GM19452 (cell line): ENCODE results near the gene TTC31.
"Not testable (repeated sequence)": the region's sequence is repeated elsewhere in the genome, so short reads cannot be mapped to it uniquely, and the experiment has no call there.

Source experiments
- ATAC-seq: cut with Tn5 transposase; IDR thresholded peaks from one replicate; pipeline ENCODE4 v1.9.1; 2021; ENCODE audit not compliant: unreplicated experiment

Gene TTC31

DNA sequence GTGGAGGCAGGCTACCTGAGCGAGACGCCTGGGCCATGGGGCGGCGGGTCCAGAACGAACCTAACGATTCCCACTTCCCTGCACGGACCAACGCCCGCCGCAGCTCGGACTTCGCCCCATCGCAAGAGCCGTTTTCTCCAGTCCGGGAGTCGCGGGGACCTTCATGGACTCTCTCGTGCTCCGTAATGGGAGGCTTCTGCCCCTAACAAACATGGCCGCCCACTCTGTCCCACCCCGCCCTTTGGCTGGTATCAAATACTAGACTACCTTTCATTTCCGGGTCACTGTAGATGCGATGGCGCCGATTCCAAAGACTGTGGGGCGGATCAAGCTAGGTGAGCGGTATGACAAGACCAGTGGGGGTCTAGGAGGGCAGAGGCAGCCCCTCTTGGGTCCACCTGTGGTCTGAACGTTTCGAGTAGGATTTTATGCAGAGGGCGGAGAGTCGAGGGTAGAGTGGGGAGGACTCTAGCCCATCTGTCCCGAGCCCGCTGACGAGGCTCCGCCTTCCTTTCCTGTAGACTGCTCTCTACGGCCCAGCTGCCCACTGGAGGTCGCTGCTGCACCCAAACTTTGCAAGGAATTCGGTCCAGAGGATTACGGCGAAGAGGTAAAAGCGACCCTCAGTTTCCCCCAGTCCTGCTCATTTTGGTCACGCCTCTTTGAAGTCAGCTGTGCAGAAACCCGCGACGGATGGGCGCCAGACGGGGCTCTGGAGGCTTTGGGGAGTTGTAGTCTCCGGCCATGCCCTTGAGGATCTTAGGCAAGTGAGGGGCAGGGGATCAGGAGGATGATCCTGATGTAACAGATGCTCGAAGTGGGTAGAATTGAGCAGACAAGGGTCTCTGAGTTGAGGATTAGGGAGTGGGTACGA is at the start of gene TTC31, which contains the start of gene CCDC142:
TSS of gene TTC31 (plus strand) at position 281 of the 874 bp plus-strand sequence. CDS start at position 296, 15 bp downstream.
TSS of gene CCDC142 (minus strand) at position 198 of the 874 bp plus-strand sequence. CDS start at position 37, 161 bp downstream.
- ATAC-seq: peak; percentile 91

DNA sequence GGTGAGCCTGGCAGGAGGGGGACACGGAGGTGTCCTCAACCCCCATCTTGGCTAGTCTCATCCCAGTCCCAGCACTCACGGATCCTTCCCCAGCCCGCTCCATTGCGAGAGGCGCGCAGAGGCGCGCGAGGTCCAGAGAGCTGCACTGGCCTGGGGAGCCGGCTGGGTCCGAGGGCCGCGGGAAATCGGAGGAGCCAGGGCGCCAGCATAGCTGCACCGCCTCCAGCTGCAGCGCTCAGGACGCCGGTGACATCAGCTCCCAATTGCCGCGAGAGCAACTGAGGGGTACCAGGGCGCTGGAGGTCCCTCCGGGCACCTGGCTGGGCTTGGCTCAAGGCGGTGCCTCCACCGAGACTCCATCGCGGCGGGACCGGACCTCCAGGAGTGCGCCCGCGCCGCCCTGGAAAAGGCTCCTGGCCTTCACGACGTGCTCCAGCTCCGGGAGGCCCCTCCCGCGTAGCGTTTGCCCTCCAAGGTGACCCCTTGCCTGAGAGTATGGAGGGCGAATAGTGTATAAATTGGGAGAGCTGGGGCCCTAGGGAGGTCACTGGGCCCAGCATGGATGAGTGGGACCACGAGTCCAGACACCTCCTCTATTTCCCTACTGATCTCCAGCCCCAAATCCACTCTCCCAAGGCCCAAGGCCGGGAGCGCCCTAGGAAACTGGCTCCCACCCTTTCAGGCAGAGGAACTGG is 46.6 kb upstream of the TTC31 start:
- ATAC-seq: no peak

DNA sequence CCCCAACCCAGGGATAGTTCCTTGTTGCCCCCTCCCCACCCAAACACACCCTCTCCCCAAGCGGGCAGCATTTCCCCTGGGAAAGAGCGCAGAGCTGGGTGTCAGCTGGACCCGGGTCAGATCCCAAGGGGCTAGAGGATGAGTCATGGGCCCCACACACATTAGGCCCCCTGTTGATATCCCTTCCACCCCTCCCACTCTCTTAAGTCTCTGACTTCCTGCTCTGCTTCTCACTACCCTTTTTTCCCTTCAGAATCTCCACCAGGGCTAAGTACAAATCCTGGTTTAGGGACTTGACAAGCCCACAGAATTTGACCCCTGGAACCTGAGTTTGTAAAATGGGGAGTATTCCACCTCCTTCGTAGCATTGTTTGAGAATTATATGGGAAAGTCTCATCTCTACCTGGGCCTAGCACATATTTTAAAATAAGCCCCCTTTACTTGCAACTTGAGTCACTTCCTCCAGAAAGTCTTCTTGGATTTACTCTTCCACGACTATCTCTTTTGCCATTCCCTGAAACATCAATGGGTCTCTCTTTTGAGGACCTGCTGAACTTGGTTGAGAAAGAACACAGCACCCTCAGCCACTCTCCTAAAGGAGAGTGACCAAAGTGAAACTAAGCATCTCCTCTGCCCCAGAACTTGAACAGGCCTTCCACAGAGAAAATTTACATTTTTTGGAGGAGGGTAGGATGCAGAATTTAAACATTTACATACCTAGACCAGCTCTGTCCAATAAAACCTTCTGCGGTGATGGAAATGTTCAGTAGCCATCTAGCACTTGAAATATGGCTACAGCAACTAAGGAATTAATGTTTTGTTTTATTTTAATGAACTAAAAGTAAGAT is 45.8 kb upstream of the TTC31 start:
- no peak for ATAC-seq

DNA sequence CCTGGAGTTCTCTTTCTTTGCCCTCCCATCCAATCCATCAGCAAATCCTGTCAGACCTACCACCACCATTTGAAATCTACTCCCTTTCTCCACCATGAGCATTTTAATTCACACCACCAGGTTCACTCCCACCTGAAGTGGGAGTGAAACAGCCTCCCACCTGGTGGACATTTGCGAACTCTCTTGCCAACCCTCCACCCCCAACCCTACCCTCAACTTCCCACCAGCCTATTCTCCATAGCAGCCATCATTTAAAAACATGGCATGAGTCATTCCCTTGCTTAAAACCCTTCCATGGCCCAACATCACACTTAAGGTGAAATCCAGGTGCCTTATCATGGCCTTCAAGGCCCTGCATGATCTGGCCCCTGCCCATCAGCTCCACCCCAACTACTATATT is 44.6 kb upstream of the TTC31 start:
- no peak for ATAC-seq

DNA sequence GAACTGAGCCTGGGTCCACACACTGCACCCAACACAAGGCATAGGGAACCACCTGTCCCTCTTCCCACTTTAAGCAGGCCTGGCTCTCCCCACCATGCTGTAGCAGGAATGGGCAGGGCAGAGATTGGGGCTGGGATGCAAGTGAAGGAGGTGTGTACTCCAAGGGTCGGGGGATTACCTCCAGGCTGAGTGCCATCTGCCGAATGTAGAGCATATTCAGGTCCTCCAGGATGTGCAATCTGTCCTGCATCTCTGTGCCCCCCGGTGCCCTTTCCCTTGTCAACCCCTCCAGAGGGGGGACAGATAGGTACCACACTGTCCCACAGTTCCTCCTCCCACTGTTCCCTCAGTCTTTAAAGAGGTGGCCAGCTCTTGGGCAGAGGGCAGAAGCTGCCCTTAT is 43.5 kb upstream of the TTC31 start:
- no peak for ATAC-seq

DNA sequence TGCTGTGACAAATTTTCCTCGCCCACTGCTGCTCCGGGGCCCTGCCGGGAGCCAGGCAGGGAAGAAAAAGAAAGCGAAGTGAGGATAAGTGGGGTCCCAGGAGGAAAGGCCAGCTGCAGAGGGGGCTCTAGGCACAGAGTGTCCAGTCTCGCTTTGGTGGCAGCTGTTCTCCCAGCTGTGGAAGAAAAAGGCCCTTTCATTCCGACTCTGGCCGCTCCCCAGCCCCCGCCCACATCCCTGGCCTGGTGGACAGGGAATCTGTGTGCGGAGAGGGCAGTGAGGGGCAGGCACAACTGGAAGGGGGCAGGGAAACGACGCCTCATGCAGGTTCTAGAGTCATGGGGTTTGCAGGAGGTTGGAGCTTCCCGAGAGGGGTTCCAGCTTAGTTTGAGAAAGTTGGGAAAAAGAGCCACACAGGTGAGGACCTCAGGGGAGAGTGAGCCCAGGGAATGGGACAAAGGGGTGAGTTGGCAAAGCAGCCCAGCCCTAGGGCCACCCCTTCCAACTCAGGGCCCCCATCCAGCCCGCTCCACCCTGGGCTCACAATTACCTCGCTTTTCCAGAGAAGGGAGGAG is 43.0 kb upstream of the TTC31 start:
- no peak for ATAC-seq

DNA sequence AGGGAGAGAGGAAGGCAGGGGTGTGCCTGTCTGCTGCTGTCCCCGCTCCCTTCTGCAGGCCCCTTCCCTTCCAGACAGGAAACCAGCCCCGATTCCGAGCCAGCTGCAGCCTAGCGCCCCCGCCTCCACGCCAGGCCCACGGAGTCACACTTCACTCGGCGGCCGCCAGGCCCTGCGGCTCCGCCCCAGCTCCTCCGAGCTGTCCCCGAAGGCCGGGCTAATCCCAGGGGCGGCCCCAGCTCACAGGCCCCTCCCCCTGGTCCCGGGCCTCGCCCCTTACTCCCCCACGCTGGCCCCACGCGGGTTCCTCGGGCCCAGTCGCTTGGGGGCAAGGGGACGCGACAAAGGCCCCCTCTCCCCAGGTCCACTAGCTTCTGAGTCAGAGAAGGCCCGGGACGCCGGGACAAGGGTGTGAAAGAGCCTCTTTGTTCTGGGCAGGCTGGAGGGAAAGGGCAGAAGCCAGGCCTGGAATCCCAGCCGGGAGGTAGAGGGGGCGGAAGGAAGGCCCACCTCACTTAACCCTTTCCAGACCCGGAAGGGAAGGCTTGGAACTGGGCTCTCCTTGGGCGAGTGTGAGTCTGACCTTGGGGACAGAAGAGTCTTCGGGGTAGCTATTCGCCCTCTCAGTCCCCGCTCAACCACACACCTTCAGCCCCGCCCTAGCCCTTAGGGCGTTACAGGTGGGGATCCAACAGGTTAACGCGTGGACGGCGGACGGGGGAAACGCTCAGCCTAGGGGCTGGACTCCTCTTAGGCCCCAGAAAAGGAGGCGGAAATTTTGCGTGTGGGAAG is 42.3 kb upstream of the TTC31 start:
- peak; percentile 87 for ATAC-seq

DNA sequence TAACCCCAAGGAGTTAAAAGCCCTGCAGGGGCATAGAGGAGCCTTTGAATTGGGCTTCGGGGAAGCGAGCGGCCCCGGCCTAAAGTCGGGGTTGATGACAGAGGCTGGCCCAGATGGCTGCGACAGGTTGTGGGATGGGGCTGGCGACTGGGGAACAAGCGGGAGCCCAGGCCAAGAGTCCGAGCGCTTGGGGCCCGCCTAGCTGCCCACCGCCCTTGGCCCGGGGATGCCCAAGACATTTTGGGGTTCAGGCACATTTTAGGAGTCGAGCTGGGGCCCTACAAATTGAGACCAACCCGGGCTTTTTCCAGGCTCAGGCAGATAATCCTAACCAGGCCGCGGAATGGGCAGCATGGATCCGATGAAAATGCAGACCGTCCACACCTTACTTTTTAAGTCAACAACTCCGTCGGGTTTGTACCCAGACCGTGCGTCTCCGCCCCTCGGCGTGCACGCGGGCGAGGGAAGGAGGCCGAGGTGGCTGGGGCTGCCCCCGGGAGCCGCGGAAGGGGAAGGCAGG is 41.7 kb upstream of the TTC31 start:
- ATAC-seq: no peak

DNA sequence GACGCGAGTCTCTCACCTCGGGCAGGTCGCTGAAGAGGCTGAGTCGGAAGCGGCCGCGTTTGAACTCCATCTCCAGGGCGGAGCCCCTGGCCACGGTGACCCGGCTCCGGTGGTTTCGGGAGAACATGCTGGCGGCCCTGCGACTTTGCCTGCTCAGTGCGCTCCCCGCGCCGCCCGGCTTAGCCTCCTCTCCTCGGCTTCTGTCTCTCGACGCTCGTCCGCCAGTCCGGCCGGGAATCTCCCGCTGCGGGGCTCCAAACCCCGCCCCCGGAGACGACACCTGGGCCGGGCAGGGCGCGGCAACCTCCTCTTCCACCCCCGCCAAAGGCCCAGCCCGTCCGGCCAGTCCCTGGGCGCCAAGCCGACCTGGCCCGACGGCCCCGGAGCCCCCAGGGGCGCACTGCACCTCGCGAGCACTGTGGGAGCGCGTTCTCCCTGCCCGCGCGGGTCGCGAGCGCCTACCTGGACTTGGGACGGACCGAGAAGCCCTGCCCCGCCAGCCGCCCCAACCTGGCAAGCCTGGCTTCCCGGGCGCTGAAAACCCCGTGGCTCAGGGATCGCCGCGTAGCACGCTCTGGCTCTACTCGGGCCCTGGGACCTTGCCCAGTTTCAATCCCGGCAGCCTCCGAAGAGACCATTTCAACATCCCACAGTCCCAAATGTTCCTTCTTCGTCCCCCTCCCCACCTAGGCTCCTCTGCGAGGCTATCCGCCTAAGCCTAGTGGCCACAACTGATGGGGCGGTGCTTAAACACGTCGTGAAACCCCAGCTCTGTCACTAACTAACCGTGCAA is 41.0 kb upstream of the TTC31 start, which contains the start of gene RTKN:
TSS of gene RTKN (minus strand) at position 248 of the 793 bp plus-strand sequence. CDS start at position 127, 121 bp downstream.
- ATAC-seq: no peak

DNA sequence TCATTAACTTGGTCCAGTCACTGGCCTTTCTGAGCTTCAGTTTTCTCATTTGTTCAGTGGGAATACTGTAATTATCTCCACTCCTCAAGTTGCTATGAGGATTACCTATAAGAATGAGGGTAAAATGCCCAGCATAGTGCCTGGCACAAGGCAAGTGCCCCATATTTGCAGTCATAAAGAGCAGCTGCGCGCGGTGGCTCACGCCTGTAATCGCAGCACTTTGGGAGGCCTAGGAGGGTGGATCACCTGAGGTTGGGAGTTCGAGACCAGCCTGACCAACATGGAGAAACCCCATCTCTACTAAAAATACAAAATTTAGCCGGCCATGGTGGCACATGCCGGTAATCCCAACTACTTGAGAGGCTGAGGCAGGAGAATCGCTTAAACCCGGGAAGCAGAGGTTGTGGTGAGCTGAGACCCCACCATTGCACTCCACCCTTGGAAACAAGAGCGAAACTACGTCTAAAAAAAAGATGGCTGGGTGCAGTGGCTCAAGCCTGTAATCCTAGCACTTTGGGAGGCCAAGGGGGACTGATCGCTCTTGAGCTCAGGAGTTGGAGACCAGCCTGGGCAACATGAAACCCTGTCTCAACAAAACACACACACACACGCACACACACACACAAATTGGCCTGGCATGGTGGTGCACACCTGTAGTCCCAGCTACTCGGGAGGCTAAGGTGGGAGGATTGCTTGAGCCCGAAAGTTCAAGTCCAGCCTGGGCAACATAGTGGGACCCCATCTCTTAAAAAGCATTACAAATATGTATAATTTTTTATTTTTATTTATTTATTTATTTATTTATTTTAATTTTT is 40.2 kb upstream of the TTC31 start:
- not testable (repeated sequence) for ATAC-seq

DNA sequence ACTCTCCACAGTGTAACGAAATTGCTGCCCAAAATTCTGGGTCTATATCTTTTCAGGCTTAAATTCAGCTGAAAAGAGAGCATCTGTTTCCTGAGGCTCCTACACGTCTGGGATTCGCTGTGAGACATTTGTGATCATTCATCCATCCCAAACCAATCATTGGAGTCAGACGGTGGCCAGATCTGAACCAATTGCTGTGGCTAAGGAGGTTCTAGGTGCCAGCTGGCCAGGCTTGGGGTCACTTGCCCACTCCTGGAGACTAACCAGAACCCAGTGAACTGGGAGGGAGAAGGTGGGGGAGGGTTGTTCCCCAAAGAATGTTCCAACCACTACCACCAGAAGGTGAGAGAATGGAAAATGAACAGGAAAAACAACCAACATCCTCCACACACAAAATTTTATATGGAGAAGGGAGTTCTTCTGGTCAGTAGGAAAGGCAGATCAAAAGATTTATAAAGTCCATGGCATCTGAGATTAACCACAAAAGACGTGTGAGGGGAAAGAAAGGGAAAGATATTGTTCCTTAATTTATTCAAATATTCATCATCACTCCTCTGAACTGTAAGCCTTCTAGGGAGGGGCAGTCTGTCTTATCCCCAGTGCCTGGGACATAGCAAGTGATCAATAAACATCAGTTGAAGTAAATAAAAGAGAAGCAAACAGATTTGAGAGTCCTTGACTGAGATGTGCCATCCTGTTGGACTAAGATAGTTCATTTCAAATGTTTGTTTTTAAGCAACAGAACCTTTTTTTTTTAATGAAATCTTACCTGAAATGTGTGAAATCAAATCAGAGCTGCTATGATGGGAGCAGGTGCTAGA is 38.2 kb upstream of the TTC31 start:
- ATAC-seq: no peak

DNA sequence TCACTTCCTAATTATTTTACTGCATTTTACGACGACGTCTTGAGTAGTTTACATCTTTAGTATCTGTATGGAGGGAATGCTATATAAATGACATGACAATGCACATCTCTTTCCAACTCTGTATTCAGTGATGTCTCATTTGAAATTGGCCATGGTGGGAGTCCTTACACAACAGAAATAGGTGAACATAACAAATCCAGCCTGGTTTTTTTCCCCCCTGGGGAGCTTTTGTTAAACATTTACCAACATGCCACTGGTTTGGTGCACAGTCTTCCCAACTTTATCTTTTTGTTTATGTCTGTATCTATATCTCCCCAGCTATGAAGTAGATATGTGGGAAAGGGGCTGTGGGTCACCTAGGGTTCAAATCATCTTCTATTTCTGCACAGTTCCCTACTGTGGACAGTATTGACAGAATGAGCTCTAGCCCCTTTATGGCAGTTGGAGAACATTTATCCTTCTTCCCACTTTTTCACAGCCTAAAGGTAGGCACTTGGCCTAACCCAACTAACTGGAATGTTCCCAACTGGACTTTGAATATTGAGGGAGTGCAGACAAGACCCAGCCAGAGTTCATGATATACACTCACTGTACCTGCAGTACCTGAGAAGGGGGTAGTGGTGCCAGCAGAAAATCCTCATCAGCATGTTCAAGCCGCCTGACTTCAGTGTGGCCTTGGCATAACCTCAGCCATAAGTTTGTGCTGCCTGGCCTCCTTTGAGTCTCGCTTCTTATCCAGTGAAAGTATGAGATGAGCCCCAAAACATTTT is 35.5 kb upstream of the TTC31 start:
- ATAC-seq: no peak

DNA sequence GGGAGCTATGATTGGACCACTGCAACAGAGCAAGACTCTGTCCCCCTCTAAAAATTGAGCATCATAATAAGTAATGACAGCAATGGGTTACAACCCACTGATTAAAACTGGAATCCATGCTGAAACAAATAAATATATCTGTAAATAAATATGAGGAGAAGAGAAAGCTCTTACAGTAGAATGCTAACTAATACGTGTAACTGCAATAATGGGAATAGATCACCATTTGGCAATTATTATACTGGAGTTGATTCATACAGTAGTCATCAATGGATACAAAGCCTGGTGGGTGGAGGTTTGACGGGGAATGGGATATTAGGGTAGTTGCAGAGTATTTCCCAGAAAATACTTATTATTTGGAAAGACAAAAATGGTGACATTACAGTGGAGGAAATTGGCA is 34.1 kb upstream of the TTC31 start:
- no peak for ATAC-seq

DNA sequence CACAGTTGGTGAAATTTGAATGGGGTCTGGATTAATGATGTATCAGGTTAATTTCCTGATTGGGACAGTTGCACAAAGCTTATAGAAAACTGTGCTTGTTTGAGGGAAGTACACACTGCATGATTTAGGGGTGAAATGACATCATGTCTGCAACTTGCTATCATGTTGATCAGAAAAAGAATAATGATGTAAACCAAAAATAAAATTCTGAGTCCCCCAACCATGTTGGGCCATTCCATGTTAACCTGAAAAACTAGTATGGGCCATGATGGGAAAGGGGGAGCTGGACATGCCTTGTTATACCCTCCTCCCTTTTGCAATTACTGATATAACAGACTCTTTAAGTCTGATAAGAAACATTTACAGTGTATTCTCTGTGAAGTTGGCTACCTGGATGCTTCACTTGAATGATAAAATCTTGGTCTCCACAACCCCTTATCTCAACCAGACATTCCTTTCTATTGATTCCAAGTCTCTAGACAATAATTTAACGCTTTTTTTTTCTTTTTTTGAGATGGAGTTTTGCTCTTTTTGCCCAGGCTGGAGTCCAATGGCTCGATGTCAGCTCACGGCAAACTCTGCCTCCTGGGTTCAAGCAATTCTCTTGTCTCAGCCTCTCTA is 32.2 kb upstream of the TTC31 start:
- ATAC-seq: no peak

DNA sequence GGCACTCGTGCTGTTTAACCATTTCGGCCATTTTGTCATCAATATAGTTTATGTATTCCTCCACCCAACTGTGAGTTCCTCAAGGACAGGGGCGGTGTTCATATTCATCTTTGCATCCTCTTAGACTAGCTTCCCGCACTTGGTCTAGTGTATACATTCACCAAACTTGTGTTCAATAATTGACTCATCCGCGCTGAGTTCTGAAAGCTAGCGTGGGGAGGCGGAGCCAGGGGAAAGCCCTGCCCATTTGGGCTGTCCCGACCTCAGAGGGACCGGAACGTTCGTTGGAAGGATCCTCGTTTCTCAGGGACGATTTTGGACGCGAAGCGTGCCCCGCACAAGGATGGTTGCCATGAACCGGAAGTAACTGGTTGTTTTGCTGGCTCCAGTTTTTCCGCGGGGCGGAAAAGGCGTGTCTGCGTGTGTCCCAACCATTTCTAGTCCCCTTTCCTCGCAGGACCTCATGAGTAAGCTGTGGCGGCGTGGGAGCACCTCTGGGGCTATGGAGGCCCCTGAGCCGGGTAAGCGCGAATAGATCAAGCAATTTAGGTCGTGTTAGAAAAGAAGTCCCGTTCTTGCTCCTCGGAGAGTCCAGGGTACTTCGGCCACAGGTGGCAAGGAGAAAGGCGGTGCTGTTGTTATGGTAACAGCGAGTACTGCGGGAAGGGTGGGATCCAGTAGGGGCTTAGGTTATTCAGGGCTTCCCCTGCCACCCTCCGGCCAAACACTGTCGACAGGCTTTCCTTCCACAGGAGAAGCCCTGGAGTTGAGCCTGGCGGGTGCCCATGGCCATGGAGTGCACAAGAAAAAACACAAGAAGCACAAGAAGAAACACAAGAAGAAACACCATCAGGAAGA is 28.0 kb upstream of the TTC31 start, which contains the start of gene INO80B:
TSS of gene INO80B (plus strand) at position 434 of the 858 bp plus-strand sequence. CDS start at position 464, 30 bp downstream.
- peak; percentile 42 for ATAC-seq
